Keratinocyte (primary cell): ENCODE data around the gene IL12RB2. TPM values are rescaled to one million over a fixed set of nuclear protein-coding genes. Genes with fewer than 3 reads are reported as not detected.

Experiments
- DNase-seq: peaks from one replicate; pipeline ENCODE4 v3.0.0-alpha.2; 2011; ENCODE audit warnings: low read depth, missing footprints, low spot score
- FAIRE-seq: peaks from 2 replicates; lab custom pipeline; 2011; peaks lifted over from hg19 to GRCh38; lab: Jason Lieb, UNC
- H2AFZ ChIP-seq: 2 replicates; pipeline ENCODE4 v1.6.0; 2012; ENCODE audit warnings: low read length, control low read depth, inconsistent platforms; ENCODE audit not compliant: control insufficient read depth
- H3K27ac ChIP-seq: 2 replicates; pipeline ENCODE4 v1.5.1; 2011; ENCODE audit warnings: low read length; ENCODE audit not compliant: control insufficient read depth, insufficient read depth
- H3K27me3 ChIP-seq: 3 replicates; pipeline ENCODE4 v1.6.0; 2011; ENCODE audit warnings: low read length; ENCODE audit not compliant: control insufficient read depth, insufficient read depth; ENCODE audit errors: extremely low read depth
- H3K36me3 ChIP-seq, 2 experiments: 2 replicates in 1 of 2; 3 replicates in 1 of 2; pipeline ENCODE4 v1.5.1; 2011; ENCODE audit warnings: low read length in 2 of 2, mild to moderate bottlenecking in 1 of 2; ENCODE audit not compliant: control insufficient read depth in 2 of 2, insufficient read depth in 2 of 2; ENCODE audit errors: extremely low read depth in 1 of 2
- H3K4me1 ChIP-seq: 3 replicates; pipeline ENCODE4 v1.5.1; 2011; ENCODE audit warnings: low read length; ENCODE audit not compliant: control insufficient read depth, insufficient read depth; ENCODE audit errors: extremely low read depth
- H3K4me2 ChIP-seq: 3 replicates; pipeline ENCODE4 v1.6.0; 2011; ENCODE audit warnings: low read depth, low read length; ENCODE audit not compliant: control insufficient read depth, insufficient read depth; ENCODE audit errors: extremely low read depth
- H3K4me3 ChIP-seq, 3 experiments: fragments of 200-600 bp in 1 of 3; sonication (generic) in 1 of 3; 2 replicates in 2 of 3; 3 replicates in 1 of 3; pipeline ENCODE4 v1.5.1; 2011 to 2016; ENCODE audit warnings: low read length in 3 of 3, mild to moderate bottlenecking in 3 of 3, control low read depth in 2 of 3, inconsistent platforms in 1 of 3, low read depth in 1 of 3, mixed read lengths in 1 of 3, mixed run types in 1 of 3, moderate library complexity in 1 of 3; ENCODE audit not compliant: control insufficient read depth in 2 of 3, insufficient read depth in 2 of 3; ENCODE audit errors: extremely low read depth in 1 of 3
- H3K79me2 ChIP-seq: 2 replicates; pipeline ENCODE4 v1.6.0; 2012; ENCODE audit warnings: low read length; ENCODE audit not compliant: control insufficient read depth, insufficient read depth
- H3K9ac ChIP-seq: 3 replicates; pipeline ENCODE4 v1.6.0; 2011; ENCODE audit warnings: low read length; ENCODE audit not compliant: control insufficient read depth, insufficient read depth; ENCODE audit errors: extremely low read depth
- H3K9me1 ChIP-seq: 3 replicates; pipeline ENCODE4 v1.6.0; 2011; ENCODE audit warnings: low read length; ENCODE audit not compliant: control insufficient read depth, insufficient read depth; ENCODE audit errors: extremely low read depth
- H3K9me3 ChIP-seq: 2 replicates; pipeline ENCODE4 v1.5.1; 2012; ENCODE audit warnings: low read depth, low read length; ENCODE audit not compliant: control insufficient read depth
- H4K20me1 ChIP-seq: 3 replicates; pipeline ENCODE4 v1.6.0; 2011; ENCODE audit warnings: low read length; ENCODE audit not compliant: control insufficient read depth, insufficient read depth; ENCODE audit errors: extremely low read depth
- EZH2 ChIP-seq: IDR thresholded peaks from one replicate; pipeline ENCODE4 v1.6.1; 2012; ENCODE audit warnings: inconsistent platforms, mild to moderate bottlenecking, low read length, moderate library complexity
- dilution Hi-C: fragments of 300-500 bp; cut with MboI; formaldehyde crosslinking; loops from one replicate; pipeline ENCODE4 v1.7.0; 2020; ENCODE audit warnings: low sequenced_read_pairs; ENCODE audit not compliant: extremely low pct_ligation_motif_present
- polyA plus RNA-seq, 5 experiments: library from polyadenylated mRNA; depleted of rRNA in 3 of 5; stranded (reverse) in 3 of 5; stranded (forward) in 1 of 5; unstranded in 1 of 5; fragments of >200 nt; gene quantifications; 1 replicate in 1 of 5; 2 replicates in 3 of 5; 3 replicates in 1 of 5; pipeline versions ENCODE4 v1.2.1 to v1.2.3, GENCODE V29; 2011 to 2012; ENCODE audit warnings: missing spikeins in 2 of 5, low read depth in 1 of 5, low replicate concordance in 1 of 5
- TF ChIP-seq, protein P1 (sequence below), 3 experiments: IDR thresholded peaks in 1 of 3; conservative IDR thresholded peaks in 1 of 3; optimal IDR thresholded peaks in 1 of 3; 2 replicates in 2 of 3; 3 replicates in 1 of 3; pipeline versions ENCODE3 to v1.5.1; 2011; ENCODE audit warnings: low read length in 3 of 3, mild to moderate bottlenecking in 3 of 3, moderate library complexity in 2 of 3, control low read depth in 1 of 3, inconsistent platforms in 1 of 3; ENCODE audit not compliant: insufficient read depth in 2 of 3; ENCODE audit errors: extremely low read depth in 1 of 3

The IL12RB2 gene
- polyA plus RNA-seq, 1 donor (not counting 4 experiments of a cell fraction or from before 2014, with no cell fraction given): 0.63 TPM

DNA sequence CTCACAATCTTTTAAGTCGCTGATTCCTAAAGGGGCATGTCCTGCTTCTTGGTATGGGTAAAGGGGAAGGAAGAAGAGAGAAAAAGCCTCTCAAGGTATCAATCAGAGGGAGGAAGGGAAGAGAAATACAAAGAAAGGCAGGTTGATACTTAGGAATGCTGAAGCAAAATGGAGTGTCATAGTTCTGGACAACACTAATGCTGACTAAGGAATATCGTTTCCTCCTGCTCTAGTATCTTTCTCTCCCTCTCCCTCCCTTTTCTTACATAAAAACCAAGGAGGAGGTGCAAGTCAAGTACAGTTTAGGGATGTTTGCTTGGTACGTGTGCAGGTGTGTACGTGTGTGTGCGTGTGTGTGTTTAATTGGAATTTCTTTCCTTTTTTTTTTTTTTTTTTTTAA, 44.9 kb upstream of the IL12RB2 start:
- dilution Hi-C loops: no loop called here
- H3K27me3 ChIP-seq: no peaks in the 10 kb centered on the region
- H4K20me1 ChIP-seq: no peaks in the 10 kb centered on the region
- no peak overlapping the region for H2AFZ ChIP-seq
- no peak overlapping the region for H3K4me2 ChIP-seq
- H3K9me1 ChIP-seq: no peaks in the 10 kb centered on the region
- no peak for FAIRE-seq
- no peak for DNase-seq
- no peak overlapping the region for H3K4me3 ChIP-seq
- no peak overlapping the region for H3K9ac ChIP-seq
- no peaks in the 10 kb centered on the region for H3K36me3 ChIP-seq
- H3K9me3 ChIP-seq: no peaks in the 10 kb centered on the region
- TF ChIP-seq, protein P1, sequence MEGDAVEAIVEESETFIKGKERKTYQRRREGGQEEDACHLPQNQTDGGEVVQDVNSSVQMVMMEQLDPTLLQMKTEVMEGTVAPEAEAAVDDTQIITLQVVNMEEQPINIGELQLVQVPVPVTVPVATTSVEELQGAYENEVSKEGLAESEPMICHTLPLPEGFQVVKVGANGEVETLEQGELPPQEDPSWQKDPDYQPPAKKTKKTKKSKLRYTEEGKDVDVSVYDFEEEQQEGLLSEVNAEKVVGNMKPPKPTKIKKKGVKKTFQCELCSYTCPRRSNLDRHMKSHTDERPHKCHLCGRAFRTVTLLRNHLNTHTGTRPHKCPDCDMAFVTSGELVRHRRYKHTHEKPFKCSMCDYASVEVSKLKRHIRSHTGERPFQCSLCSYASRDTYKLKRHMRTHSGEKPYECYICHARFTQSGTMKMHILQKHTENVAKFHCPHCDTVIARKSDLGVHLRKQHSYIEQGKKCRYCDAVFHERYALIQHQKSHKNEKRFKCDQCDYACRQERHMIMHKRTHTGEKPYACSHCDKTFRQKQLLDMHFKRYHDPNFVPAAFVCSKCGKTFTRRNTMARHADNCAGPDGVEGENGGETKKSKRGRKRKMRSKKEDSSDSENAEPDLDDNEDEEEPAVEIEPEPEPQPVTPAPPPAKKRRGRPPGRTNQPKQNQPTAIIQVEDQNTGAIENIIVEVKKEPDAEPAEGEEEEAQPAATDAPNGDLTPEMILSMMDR (optimal IDR thresholded peaks at IDR 0.05 in 1 of 3, IDR thresholded peaks at IDR 0.05 in 1 of 3, conservative IDR thresholded peaks at IDR 0.05 in 1 of 3; ENCODE audit: extremely low read depth in 1 of 3, insufficient read depth in 2 of 3, low read length in 3 of 3): no peak
- no peak for TF ChIP-seq EZH2
- no peaks in the 10 kb centered on the region for H3K4me1 ChIP-seq
- no peaks in the 10 kb centered on the region for H3K79me2 ChIP-seq
- no peak overlapping the region for H3K27ac ChIP-seq

DNA sequence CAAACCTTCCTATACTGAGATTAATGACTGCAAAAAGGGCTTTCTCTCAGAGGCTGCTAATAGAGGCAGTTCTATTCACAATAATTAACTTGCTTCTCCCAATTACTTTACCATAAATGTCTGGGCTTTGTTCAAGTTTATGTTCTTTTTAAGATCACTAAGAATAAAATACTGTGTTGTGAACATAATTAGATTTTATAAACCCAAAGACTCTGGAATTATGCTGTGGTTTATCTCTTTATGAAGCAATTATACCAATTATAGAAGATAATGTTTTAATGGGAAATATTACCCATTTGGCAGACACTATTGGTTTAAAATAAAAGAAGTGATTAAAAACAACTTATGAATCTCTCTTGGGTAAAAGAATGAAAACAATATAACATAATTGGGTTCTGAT, 43.5 kb upstream of the IL12RB2 start:
- dilution Hi-C loops: no loop called here
- DNase-seq (no peak), FAIRE-seq (no peak)
- H3K79me2 ChIP-seq: no peaks in the 10 kb centered on the region
- H3K4me2 ChIP-seq: no peak overlapping the region
- no peaks in the 10 kb centered on the region for H3K36me3 ChIP-seq
- no peaks in the 10 kb centered on the region for H4K20me1 ChIP-seq
- no peaks in the 10 kb centered on the region for H3K9me3 ChIP-seq
- no peaks in the 10 kb centered on the region for H3K4me1 ChIP-seq
- no peaks in the 10 kb centered on the region for H3K27me3 ChIP-seq
- H3K27ac ChIP-seq: no peak overlapping the region
- H3K9me1 ChIP-seq: no peaks in the 10 kb centered on the region
- TF ChIP-seq EZH2: no peak
- no peak overlapping the region for H3K9ac ChIP-seq
- no peak overlapping the region for H3K4me3 ChIP-seq
- H2AFZ ChIP-seq: no peak overlapping the region

DNA sequence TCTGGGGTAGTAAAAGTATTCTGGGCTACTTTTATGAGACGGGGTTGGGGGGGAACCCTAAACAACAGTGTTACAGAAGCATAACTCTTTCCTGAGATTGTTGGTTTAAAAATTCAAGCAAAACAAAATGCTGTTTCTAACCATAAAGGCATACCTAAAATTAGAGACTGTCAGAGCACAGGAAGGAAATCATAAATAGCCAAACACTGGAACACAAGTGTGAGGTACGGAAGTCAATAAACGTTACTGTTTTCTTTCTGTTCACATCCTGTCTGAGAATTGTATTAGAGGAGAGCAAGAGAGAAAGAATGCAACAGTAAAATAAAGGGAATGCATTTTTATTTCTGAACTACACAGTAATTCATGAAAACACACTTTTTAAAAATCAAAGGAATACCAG, 42.8 kb upstream of the IL12RB2 start:
- Histone ChIP-seq H3K27ac (no peak overlapping the region), H2AFZ (no peak overlapping the region), H3K9me1 (no peaks in the 10 kb centered on the region), H3K27me3 (no peaks in the 10 kb centered on the region), H3K36me3 (no peaks in the 10 kb centered on the region), H3K9ac (no peak overlapping the region), H3K79me2 (no peaks in the 10 kb centered on the region), H4K20me1 (no peaks in the 10 kb centered on the region), H3K4me2 (no peak overlapping the region), H3K4me1 (no peaks in the 10 kb centered on the region), H3K4me3 (no peak overlapping the region), H3K9me3 (no peaks in the 10 kb centered on the region)
- dilution Hi-C loops: no loop called here
- no peak for FAIRE-seq
- TF ChIP-seq EZH2: no peak
- TF ChIP-seq, protein P1 (optimal IDR thresholded peaks at IDR 0.05 in 1 of 3, IDR thresholded peaks at IDR 0.05 in 1 of 3, conservative IDR thresholded peaks at IDR 0.05 in 1 of 3; ENCODE audit: extremely low read depth in 1 of 3, insufficient read depth in 2 of 3, low read length in 3 of 3): no peak
- DNase-seq: no peak
